GM04503 (cell line): ENCODE results near the gene KCNN2.
"Not testable (repeated sequence)": the region's sequence is repeated elsewhere in the genome, so short reads cannot be mapped to it uniquely, and the experiment has no call there.

Experiments
- DNase-seq: peaks from one replicate; pipeline ENCODE4 v3.0.0-alpha.2; 2012; ENCODE audit warnings: low read depth

Gene KCNN2

GRCh38 chr5:114419959-114420358, 58.1 kb downstream of the KCNN2 start:
- DNase-seq, result no peak

DNA sequence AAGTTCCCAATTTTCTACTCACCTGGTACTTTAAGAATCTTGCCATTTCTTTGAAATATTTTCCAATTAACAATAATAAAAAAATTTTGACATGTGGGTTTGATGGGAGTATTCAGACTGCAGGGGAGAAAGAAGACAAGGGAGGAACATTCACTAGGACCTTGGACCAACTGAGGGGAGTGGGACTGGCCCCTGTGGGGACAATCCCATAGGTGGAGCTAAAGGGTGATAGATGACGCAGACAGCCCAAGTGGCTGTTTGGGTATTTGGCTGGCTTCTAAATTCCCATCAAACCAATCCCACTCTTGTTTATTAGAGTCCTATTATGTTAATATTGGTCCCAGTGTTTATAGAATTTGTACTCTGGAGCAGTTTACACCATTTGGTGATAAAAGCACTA, 65.3 kb downstream of the KCNN2 start:
- DNase-seq, result no peak

DNA sequence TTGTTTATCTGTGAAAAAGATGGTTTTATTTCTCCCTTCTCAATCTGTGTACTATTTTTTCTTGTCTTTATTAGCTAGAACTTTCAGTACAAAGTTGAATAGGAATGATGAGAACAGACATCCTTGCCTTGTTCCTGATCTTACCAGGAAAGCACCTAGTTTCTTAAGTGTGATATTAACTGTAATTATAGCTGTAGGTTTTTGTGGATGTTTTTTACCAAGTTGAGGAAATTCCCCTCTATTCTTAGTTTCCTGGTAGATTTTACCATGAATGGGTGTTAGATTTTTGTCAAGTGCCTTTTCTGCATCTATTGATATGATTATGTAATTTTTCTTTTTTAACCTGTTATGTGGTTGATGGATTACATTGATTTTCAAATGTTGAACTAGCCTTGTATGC, 68.7 kb downstream of the KCNN2 start:
- no peak for DNase-seq

- not testable (repeated sequence) for DNase-seq
Measured at GRCh38 chr5:114432684-114433083, 70.8 kb downstream of the KCNN2 start.

DNA sequence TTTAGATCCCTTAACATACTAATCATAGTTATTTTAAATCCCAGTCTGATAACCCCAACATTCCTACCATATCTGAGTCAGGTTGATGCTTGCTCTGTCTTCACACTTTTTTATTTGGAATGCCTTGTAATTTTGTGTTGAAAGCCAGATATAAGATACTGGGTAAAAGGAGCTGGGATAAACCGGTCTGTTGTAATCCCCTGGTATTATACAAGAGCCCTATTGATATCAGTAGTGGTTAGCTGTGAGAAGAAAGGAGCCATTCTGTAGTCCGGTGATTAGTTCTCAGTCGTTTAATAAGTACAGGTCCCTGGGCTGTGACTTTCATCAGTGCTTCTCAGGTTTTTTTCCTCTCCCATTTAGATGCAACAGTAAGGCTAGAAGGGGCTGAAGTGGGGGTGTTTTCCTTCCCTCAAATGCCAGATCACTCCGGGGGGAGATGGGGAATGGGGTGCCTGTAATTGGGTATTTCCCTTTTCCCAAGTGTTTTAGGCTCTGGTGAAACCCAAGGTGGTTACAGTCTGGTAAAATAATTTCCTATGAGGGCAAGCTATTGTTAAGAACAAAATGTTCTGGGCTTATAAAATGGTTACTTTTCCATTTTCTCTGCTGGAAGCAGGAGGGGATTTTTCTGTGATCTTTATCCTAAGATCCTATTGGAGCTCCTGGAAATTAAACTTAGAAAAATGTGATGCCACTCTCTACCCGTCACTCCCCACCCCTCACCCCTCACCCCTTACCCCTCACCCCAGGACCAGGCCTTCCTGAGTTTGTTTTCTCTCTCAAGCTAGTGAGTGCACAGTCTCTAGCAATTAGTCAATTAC, 72.7 kb downstream of the KCNN2 start:
- DNase-seq, result no peak

DNA sequence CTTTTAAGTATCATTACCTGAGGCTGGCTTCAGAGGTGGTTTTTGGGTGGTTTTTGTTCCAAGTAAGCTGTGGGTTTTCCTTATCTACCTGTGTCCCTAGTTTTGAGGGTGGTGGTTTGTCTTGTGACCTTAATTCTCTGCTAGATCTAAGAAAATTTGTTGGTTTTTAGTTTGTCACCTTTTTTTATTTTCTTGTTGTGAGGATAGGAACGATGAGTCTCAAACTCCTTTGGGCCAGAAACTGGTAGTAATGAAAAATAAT, 73.3 kb downstream of the KCNN2 start:
- no peak for DNase-seq

- DNase-seq, result no peak
Measured at GRCh38 chr5:114435885-114436299, 74.0 kb downstream of the KCNN2 start.

- no peak for DNase-seq
Measured at GRCh38 chr5:114437936-114438335, 76.1 kb downstream of the KCNN2 start.

GRCh38 chr5:114438471-114438870, 76.6 kb downstream of the KCNN2 start:
- no peak for DNase-seq

- no peak for DNase-seq
Measured at GRCh38 chr5:114447084-114447773, 85.4 kb downstream of the KCNN2 start.

- DNase-seq, result no peak
Measured at GRCh38 chr5:114448481-114448880, 86.6 kb downstream of the KCNN2 start.

DNA sequence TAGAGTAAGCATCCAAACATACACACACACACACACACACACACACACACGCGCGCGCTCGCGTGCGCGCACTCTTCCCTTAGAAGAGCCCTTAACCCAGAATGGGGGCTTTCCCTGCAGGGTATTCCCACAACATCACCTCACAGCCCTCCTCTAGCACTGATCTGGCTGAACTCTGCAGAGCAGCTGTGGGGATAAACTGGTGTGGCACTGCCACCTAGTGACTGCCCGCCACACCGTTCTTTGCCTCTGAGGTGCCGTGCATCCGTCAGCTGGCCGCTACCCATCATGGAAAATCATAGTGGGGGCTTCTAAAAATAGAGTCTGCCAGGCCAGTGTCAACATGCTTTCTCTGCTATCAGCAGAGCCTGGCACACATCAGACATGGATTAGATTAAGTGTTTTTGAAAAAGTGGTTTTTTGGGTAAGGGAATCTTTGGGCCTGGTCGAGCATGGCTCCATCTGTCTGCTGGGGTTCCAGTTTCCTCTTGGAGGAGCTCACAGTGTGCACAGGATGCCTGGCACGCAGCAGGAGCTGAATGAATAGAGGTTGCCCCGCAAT, 88.1 kb downstream of the KCNN2 start:
- DNase-seq, result peak; percentile 2

- DNase-seq, result no peak
Measured at GRCh38 chr5:114450437-114450836, 88.6 kb downstream of the KCNN2 start.

- no peak for DNase-seq
Measured at GRCh38 chr5:114458726-114459125, 96.9 kb downstream of the KCNN2 start.

- DNase-seq, result no peak
Measured at GRCh38 chr5:114467171-114467570, 105.3 kb downstream of the KCNN2 start.

GRCh38 chr5:114467729-114468128, 105.9 kb downstream of the KCNN2 start:
- DNase-seq, result no peak

GRCh38 chr5:114469372-114469771, 107.5 kb downstream of the KCNN2 start:
- DNase-seq, result no peak

- DNase-seq, result no peak
Measured at GRCh38 chr5:114471529-114471928, 109.7 kb downstream of the KCNN2 start.

GRCh38 chr5:114473541-114473940, 111.7 kb downstream of the KCNN2 start:
- no peak for DNase-seq

DNA sequence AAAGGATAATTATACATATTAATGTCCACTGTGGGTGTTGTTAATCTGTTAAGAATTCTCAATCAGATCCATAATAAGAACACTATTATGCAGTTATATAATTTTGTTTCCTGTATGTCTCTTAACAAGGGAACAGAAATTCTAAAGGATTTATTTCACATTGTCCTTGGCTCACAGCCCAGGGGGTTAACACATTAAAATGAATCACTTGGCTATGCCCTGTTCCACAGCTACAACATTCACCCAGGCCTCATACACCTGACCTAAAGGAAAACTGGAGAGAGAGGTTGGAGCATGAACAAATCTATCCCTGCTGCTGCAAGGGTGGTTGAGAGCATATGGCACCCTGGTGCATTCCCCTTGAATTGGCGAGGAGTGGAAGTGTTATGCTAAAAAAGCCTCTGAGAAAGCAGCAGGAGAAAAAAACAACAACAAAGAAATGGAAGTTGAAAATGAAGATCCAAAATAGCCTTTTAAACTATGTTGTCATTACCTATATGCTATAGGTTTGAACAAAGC, 116.0 kb downstream of the KCNN2 start:
- no peak for DNase-seq

- no peak for DNase-seq
Measured at GRCh38 chr5:114500756-114501155, 138.9 kb downstream of the KCNN2 start.

GRCh38 chr5:114504560-114504959, 142.7 kb downstream of the KCNN2 start:
- no peak for DNase-seq

DNA sequence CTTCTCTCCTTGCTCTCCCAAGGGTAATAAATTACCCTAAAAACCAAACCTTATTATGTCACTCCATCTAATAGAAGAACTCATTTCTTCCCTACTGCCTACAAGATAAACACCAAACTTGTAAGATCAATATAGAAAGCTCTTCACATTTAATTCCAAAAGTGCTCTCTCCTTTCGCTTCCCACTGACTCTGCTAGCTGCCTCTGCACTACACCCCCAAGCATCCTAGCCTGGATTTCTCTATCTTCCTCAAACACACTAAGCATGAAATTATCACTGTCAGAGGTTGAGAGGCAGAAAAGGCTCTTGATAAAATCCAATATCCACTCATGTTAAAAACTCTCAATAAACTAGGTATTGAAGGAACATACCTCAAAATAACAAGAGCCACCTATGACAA, 162.4 kb downstream of the KCNN2 start:
- DNase-seq, result no peak
